H9 (cell line): ENCODE measurements around the gene UBE4B. TPM values are rescaled to one million over a fixed set of nuclear protein-coding genes. Genes with fewer than 3 reads are reported as not detected.

Experiments used
- DNase-seq: peaks from one replicate; pipeline ENCODE4 v3.0.0-alpha.2; 2017
- H2AFZ ChIP-seq: one replicate; pipeline ENCODE4 v1.6.1; 2013; ENCODE audit warnings: mild to moderate bottlenecking, low read length, control low read depth, moderate library complexity
- H2AK5ac ChIP-seq: 2 replicates; pipeline ENCODE4 v1.6.1; 2013; ENCODE audit warnings: low read length, control low read depth, mixed read lengths; ENCODE audit not compliant: insufficient read length
- H2BK120ac ChIP-seq: one replicate; pipeline ENCODE4 v1.6.1; 2013; ENCODE audit warnings: low read depth, mild to moderate bottlenecking, low read length, control low read depth, inconsistent platforms; ENCODE audit not compliant: poor library complexity, severe bottlenecking
- H2BK12ac ChIP-seq: 2 replicates; pipeline ENCODE4 v1.6.1; 2013; ENCODE audit warnings: low read length, control low read depth, mixed read lengths, low read depth; ENCODE audit not compliant: insufficient read length
- H2BK15ac ChIP-seq: 2 replicates; pipeline ENCODE4 v1.6.1; 2013; ENCODE audit warnings: low read depth, low read length, control low read depth
- H2BK20ac ChIP-seq: one replicate; pipeline ENCODE4 v1.6.1; 2013; ENCODE audit warnings: low read depth, mild to moderate bottlenecking, low read length, control low read depth, inconsistent platforms; ENCODE audit not compliant: poor library complexity, severe bottlenecking
- H2BK5ac ChIP-seq: 2 replicates; pipeline ENCODE4 v1.6.1; 2013; ENCODE audit warnings: low read length, control low read depth, mixed read lengths; ENCODE audit not compliant: insufficient read length
- H3K14ac ChIP-seq: 2 replicates; pipeline ENCODE4 v1.6.1; 2013; ENCODE audit warnings: low read length, control low read depth; ENCODE audit not compliant: insufficient read depth
- H3K18ac ChIP-seq: 2 replicates; pipeline ENCODE4 v1.6.1; 2013; ENCODE audit warnings: low read depth, mild to moderate bottlenecking, mixed read lengths, low read length, control low read depth; ENCODE audit not compliant: insufficient read length
- H3K23ac ChIP-seq: 2 replicates; pipeline ENCODE4 v1.6.1; 2013; ENCODE audit warnings: low read length, control low read depth, mixed read lengths, low read depth; ENCODE audit not compliant: insufficient read length
- H3K23me2 ChIP-seq: 2 replicates; pipeline ENCODE4 v1.6.1; 2013; ENCODE audit warnings: low read depth, mild to moderate bottlenecking, mixed read lengths, low read length, control low read depth; ENCODE audit not compliant: insufficient read length, poor library complexity, severe bottlenecking
- H3K27ac ChIP-seq: 2 replicates; pipeline ENCODE4 v1.5.1; 2013; ENCODE audit warnings: low read length, control low read depth, mixed read lengths, low read depth; ENCODE audit not compliant: insufficient read length
- H3K27me3 ChIP-seq: 2 replicates; pipeline ENCODE4 v1.6.1; 2013; ENCODE audit warnings: low read length, control low read depth, inconsistent platforms; ENCODE audit not compliant: insufficient read depth
- H3K4ac ChIP-seq: 2 replicates; pipeline ENCODE4 v1.6.1; 2013; ENCODE audit warnings: low read depth, mild to moderate bottlenecking, control low read depth, inconsistent platforms, low read length, moderate library complexity
- H3K4me1 ChIP-seq: 2 replicates; pipeline ENCODE4 v1.6.1; 2013; ENCODE audit warnings: low read length, control low read depth, inconsistent platforms; ENCODE audit not compliant: insufficient read depth
- H3K4me2 ChIP-seq: 2 replicates; pipeline ENCODE4 v1.6.1; 2013; ENCODE audit warnings: low read length, control low read depth, mixed read lengths; ENCODE audit not compliant: insufficient read length, insufficient read depth
- H3K56ac ChIP-seq: 2 replicates; pipeline ENCODE4 v1.6.1; 2013; ENCODE audit warnings: low read depth, mild to moderate bottlenecking, mixed read lengths, low read length, control low read depth; ENCODE audit not compliant: insufficient read length
- H3K79me1 ChIP-seq: 2 replicates; pipeline ENCODE4 v1.6.1; 2013; ENCODE audit warnings: low read depth, mild to moderate bottlenecking, moderate library complexity, low read length, control low read depth, inconsistent platforms; ENCODE audit not compliant: insufficient read depth, poor library complexity, severe bottlenecking
- H3K79me2 ChIP-seq: 2 replicates; pipeline ENCODE4 v1.6.1; 2013; ENCODE audit warnings: low read length, control low read depth, inconsistent platforms; ENCODE audit not compliant: insufficient read depth
- H3K9ac ChIP-seq: 2 replicates; pipeline ENCODE4 v1.6.1; 2013; ENCODE audit warnings: low read length, control low read depth, mixed read lengths; ENCODE audit not compliant: insufficient read length; ENCODE audit errors: extremely low read depth
- H3K9me3 ChIP-seq: one replicate; pipeline ENCODE4 v1.6.1; 2013; ENCODE audit warnings: low read depth, low read length, inconsistent platforms; ENCODE audit not compliant: control insufficient read depth
- H3T11ph ChIP-seq: one replicate; pipeline ENCODE4 v1.6.1; 2013; ENCODE audit warnings: mild to moderate bottlenecking, low read length, control low read depth, inconsistent platforms
- H4K20me1 ChIP-seq: one replicate; pipeline ENCODE4 v1.6.1; 2013; ENCODE audit not compliant: control insufficient read depth, insufficient read length, insufficient read depth
- H4K5ac ChIP-seq: 2 replicates; pipeline ENCODE4 v1.6.1; 2013; ENCODE audit warnings: low read depth, mild to moderate bottlenecking, mixed read lengths, low read length, control low read depth; ENCODE audit not compliant: insufficient read length
- H4K8ac ChIP-seq: replicated peaks from 2 replicates; pipeline ENCODE4 v1.6.1; 2013; ENCODE audit warnings: low read length, control low read depth, mixed read lengths, low read depth; ENCODE audit not compliant: insufficient read length
- H4K91ac ChIP-seq: 2 replicates; pipeline ENCODE4 v1.6.1; 2013; ENCODE audit warnings: low read depth, mild to moderate bottlenecking, moderate library complexity, mixed read lengths, low read length, control low read depth; ENCODE audit not compliant: insufficient read length
- H3K27ac Mint-ChIP-seq, 3 experiments: 2 replicates in 2 of 3; 3 replicates in 1 of 3; pipeline ENCODE4 v1.8.0; 2020 to 2021; ENCODE audit warnings: mixed read lengths in 3 of 3, mild to moderate bottlenecking in 1 of 3, moderate library complexity in 1 of 3
- H3K27me3 Mint-ChIP-seq: 2 replicates; pipeline ENCODE4 v1.8.0; 2021; ENCODE audit warnings: low read depth, mild to moderate bottlenecking, moderate library complexity, mixed read lengths
- H3K36me3 Mint-ChIP-seq, 3 experiments: 2 replicates in 2 of 3; 3 replicates in 1 of 3; pipeline ENCODE4 v1.8.0; 2020 to 2021; ENCODE audit warnings: low read depth in 3 of 3, mixed read lengths in 3 of 3; ENCODE audit not compliant: insufficient read depth in 1 of 3
- H3K4me1 Mint-ChIP-seq, 2 experiments: 2 replicates each; pipeline ENCODE4 v1.8.0; 2020; ENCODE audit warnings: mixed read lengths in 2 of 2
- H3K4me3 Mint-ChIP-seq, 2 experiments: 2 replicates in 1 of 2; 3 replicates in 1 of 2; pipeline ENCODE4 v1.8.0; 2020 to 2021; ENCODE audit warnings: mild to moderate bottlenecking in 2 of 2, mixed read lengths in 2 of 2, moderate library complexity in 1 of 2
- H3K9me3 Mint-ChIP-seq, 2 experiments: 2 replicates in 1 of 2; 3 replicates in 1 of 2; pipeline ENCODE4 v1.8.0; 2020; ENCODE audit warnings: mild to moderate bottlenecking in 2 of 2, mixed read lengths in 2 of 2, moderate library complexity in 1 of 2
- CTCF ChIP-seq: fragments of 200-600 bp; sonication (generic); conservative IDR thresholded peaks from 3 replicates; pipeline ENCODE4 v1.8.0; 2021; ENCODE audit warnings: antibody characterized with exemption, mild to moderate bottlenecking
- WGBS: extraction: QIAGEN DNeasy Blood & Tissue Kit; methylation state at CpG from one replicate; pipeline ENCODE4 v1.1.7; 2013; ENCODE audit warnings: missing lambda C conversion rate, low lambda C conversion rate, mixed read lengths; ENCODE audit not compliant: insufficient read length; ENCODE audit errors: extremely low coverage; 5-methylcytosine and 5-hydroxymethylcytosine counted together
- total RNA-seq: library from RNA; stranded (reverse); gene quantifications from 2 replicates; pipeline ENCODE4 v1.2.1, GENCODE V29; 2021

Gene UBE4B
- total RNA-seq, 1 experiment from 2014 or later = 67.6 TPM

- no peak overlapping the region for H3K27ac ChIP-seq
- no peaks in the 10 kb centered on the region for H3K9me3 Mint-ChIP-seq
- no peak overlapping the region for H4K91ac ChIP-seq
- no peak overlapping the region for H3T11ph ChIP-seq
- H3K9ac ChIP-seq = no peak overlapping the region
- H3K14ac ChIP-seq = no peak overlapping the region
- H3K4me1 Mint-ChIP-seq = peaks cover 0 to 3% of the 10 kb centered on the region in 2 experiments; a peak in 1 of 4 replicates
- peaks cover 8 to 28% (median 17%) of the 10 kb centered on the region in 3 experiments; a peak in 6 of 7 replicates for H3K36me3 Mint-ChIP-seq
- H3K4me2 ChIP-seq = no peak overlapping the region
- no peaks in the 10 kb centered on the region for H3K23me2 ChIP-seq
- H3K79me1 ChIP-seq = peaks cover 7% of the 10 kb centered on the region
- H3K4ac ChIP-seq = no peak overlapping the region
- H4K20me1 ChIP-seq = no peaks in the 10 kb centered on the region
- peaks cover 2% of the 10 kb centered on the region; the same call in 1 of the 2 replicates for H3K79me2 ChIP-seq
- TF ChIP-seq CTCF = no peak
- H3K27me3 ChIP-seq = no peaks in the 10 kb centered on the region
- no peak overlapping the region for H2BK20ac ChIP-seq
- no peak overlapping the region for H2AK5ac ChIP-seq
- DNase-seq = no peak
- H3K23ac ChIP-seq = no peak overlapping the region
- no CpG with 5 or more reads among the region's 4 CpGs for WGBS
- H3K27me3 Mint-ChIP-seq = no peaks in the 10 kb centered on the region; the same call in 1 of the 2 replicates
- no peak overlapping the region for H3K18ac ChIP-seq
- H2BK12ac ChIP-seq = no peak overlapping the region
- no peak overlapping the region for H4K5ac ChIP-seq
- no peaks in the 10 kb centered on the region for H3K9me3 ChIP-seq
- no peak overlapping the region for H3K4me3 Mint-ChIP-seq
- H3K27ac Mint-ChIP-seq = no peak overlapping the region
- no peak overlapping the region for H4K8ac ChIP-seq
- no peaks in the 10 kb centered on the region for H3K4me1 ChIP-seq
- H2BK15ac ChIP-seq = no peak overlapping the region
- no peak overlapping the region for H3K56ac ChIP-seq
- no peak overlapping the region for H2BK5ac ChIP-seq
- H2BK120ac ChIP-seq = no peak overlapping the region
- no peak overlapping the region for H2AFZ ChIP-seq
These were observed 45.7 kb downstream of the UBE4B start for GRCh38 chr1:10078494-10078893.
